C4-2B (cell line): Measurements from ENCODE around the gene MIER3.

ENCODE experiments used
- CTCF ChIP-seq: fragments of 450-650 bp; conservative IDR thresholded peaks from 2 replicates; pipeline ENCODE4 v1.5.1; 2017; ENCODE audit warnings: mild to moderate bottlenecking
- ZFX ChIP-seq: fragments of 450-650 bp; IDR thresholded peaks from 2 replicates; pipeline ENCODE4 v1.6.1; 2017

GRCh38 chr5:56893251-56893951 lies 58.5 kb downstream of the MIER3 start:
- TF ChIP-seq CTCF (no peak), ZFX (no peak)
